Vagina (tissue), 2 donors: Measurements from ENCODE around the gene EPHB1. TPM values are rescaled to one million over a fixed set of nuclear protein-coding genes. Genes with fewer than 3 reads are reported as not detected.

Experiments used
- DNase-seq, 2 donors: peaks; one replicate each; pipeline ENCODE4 v3.0.0-alpha.2; 2017; ENCODE audit errors: extremely low spot score in 2 of 2
- H3K27ac ChIP-seq: fragments of 200-600 bp; sonication (generic); one replicate; pipeline ENCODE4 v1.5.1; 2019
- H3K27me3 ChIP-seq: fragments of 200-600 bp; sonication (generic); one replicate; pipeline ENCODE4 v1.5.1; 2019
- H3K36me3 ChIP-seq, 2 donors: fragments of 200-600 bp; sonication (generic); one replicate each; pipeline ENCODE4 v1.5.1; 2017 to 2019
- H3K4me1 ChIP-seq: fragments of 200-600 bp; sonication (generic); one replicate; pipeline ENCODE4 v1.5.1; 2019
- H3K4me3 ChIP-seq, 2 donors: fragments of 200-600 bp; sonication (generic); 1 replicate in 1 of 2; 2 replicates in 1 of 2; pipeline ENCODE4 v1.5.1; 2016 to 2019
- H3K9me3 ChIP-seq: fragments of 200-600 bp; sonication (generic); one replicate; pipeline ENCODE4 v1.5.1; 2019
- CTCF ChIP-seq, 3 experiments: fragments of 450-650 bp in 2 of 3; fragments of 200-600 bp in 1 of 3; sonication (generic) in 1 of 3; IDR thresholded peaks; one replicate each; pipeline ENCODE4 v1.5.1; 2017 to 2019; ENCODE audit warnings: antibody characterized with exemption in 3 of 3, mild to moderate bottlenecking in 2 of 3, moderate library complexity in 2 of 3
- POLR2A ChIP-seq, 2 donors: fragments of 450-650 bp; IDR thresholded peaks; one replicate each; pipeline ENCODE4 v1.6.1; 2017; ENCODE audit warnings: antibody characterized with exemption in 2 of 2, mild to moderate bottlenecking in 2 of 2, moderate library complexity in 2 of 2
- POLR2AphosphoS5 ChIP-seq, 2 donors: sonication (generic); formaldehyde crosslinking; IDR thresholded peaks; one replicate each; pipeline ENCODE4 v1.9.0; 2017; ENCODE audit warnings: antibody characterized with exemption in 2 of 2, mild to moderate bottlenecking in 2 of 2, low read depth in 1 of 2; ENCODE audit not compliant: insufficient read depth in 1 of 2
- intact Hi-C: fragments of 100-400 bp; cut with DNase I; formaldehyde crosslinking; loops from one replicate; pipeline ENCODE4 v1.15.1; 2023
- total RNA-seq: library from RNA; depleted of rRNA; stranded (reverse); fragments of >200 nt; gene quantifications from one replicate; pipeline ENCODE4 v1.2.3, GENCODE V29; 2016

EPHB1 gene
- total RNA-seq, 1 donor from 2014 or later, result 2.2 TPM

GRCh38 chr3:135082706-135083105, 287.6 kb downstream of the EPHB1 start:
- intact Hi-C loops, result no loop called here
- H3K27ac ChIP-seq, result no peak overlapping the region
- TF ChIP-seq CTCF (IDR thresholded peaks at IDR 0.05) (no peak), POLR2A (IDR thresholded peaks at IDR 0.05) (no peak), POLR2AphosphoS5 (IDR thresholded peaks at IDR 0.05; ENCODE audit: insufficient read depth in 1 of 2, low read depth in 1 of 2) (no peak)
- H3K4me1 ChIP-seq, result no peaks in the 10 kb centered on the region
- H3K9me3 ChIP-seq, result no peaks in the 10 kb centered on the region
- H3K36me3 ChIP-seq, result no peaks in the 10 kb centered on the region
- H3K4me3 ChIP-seq, result no peak overlapping the region
- no peaks in the 10 kb centered on the region for H3K27me3 ChIP-seq
- DNase-seq, result peak in 1 of 2 donors; percentile 70

GRCh38 chr3:135083179-135083578, 288.1 kb downstream of the EPHB1 start:
- Histone ChIP-seq H3K9me3 (no peaks in the 10 kb centered on the region), H3K27me3 (no peaks in the 10 kb centered on the region), H3K27ac (no peak overlapping the region), H3K36me3 (no peaks in the 10 kb centered on the region), H3K4me3 (no peak overlapping the region), H3K4me1 (no peaks in the 10 kb centered on the region)
- intact Hi-C loops, result no loop called here
- peak in 1 of 2 donors; percentile 65 for DNase-seq
- no peak for TF ChIP-seq CTCF (IDR thresholded peaks at IDR 0.05)
- TF ChIP-seq POLR2A (IDR thresholded peaks at IDR 0.05), result no peak
- TF ChIP-seq POLR2AphosphoS5 (IDR thresholded peaks at IDR 0.05; ENCODE audit: insufficient read depth in 1 of 2, low read depth in 1 of 2), result no peak

- Histone ChIP-seq H3K27me3 (no peaks in the 10 kb centered on the region), H3K36me3 (no peaks in the 10 kb centered on the region), H3K27ac (no peak overlapping the region), H3K9me3 (no peaks in the 10 kb centered on the region), H3K4me3 (no peak overlapping the region), H3K4me1 (no peaks in the 10 kb centered on the region)
- DNase-seq, result peak in 1 of 2 donors; percentile 49
- intact Hi-C loops, result no loop called here
- no peak for TF ChIP-seq CTCF (IDR thresholded peaks at IDR 0.05)
- TF ChIP-seq POLR2A (IDR thresholded peaks at IDR 0.05), result no peak
- TF ChIP-seq POLR2AphosphoS5 (IDR thresholded peaks at IDR 0.05; ENCODE audit: insufficient read depth in 1 of 2, low read depth in 1 of 2), result no peak
Observed at GRCh38 chr3:135083756-135084155, 288.7 kb downstream of the EPHB1 start.

GRCh38 chr3:135084405-135084804, 289.3 kb downstream of the EPHB1 start:
- H3K36me3 ChIP-seq, result no peaks in the 10 kb centered on the region
- H3K27me3 ChIP-seq, result no peaks in the 10 kb centered on the region
- intact Hi-C loops, result no loop called here
- peak in 1 of 2 donors; percentile 75 for DNase-seq
- no peak overlapping the region for H3K27ac ChIP-seq
- H3K4me3 ChIP-seq, result no peak overlapping the region
- H3K9me3 ChIP-seq, result no peaks in the 10 kb centered on the region
- no peaks in the 10 kb centered on the region for H3K4me1 ChIP-seq
- TF ChIP-seq POLR2A (IDR thresholded peaks at IDR 0.05), result no peak
- no peak for TF ChIP-seq POLR2AphosphoS5 (IDR thresholded peaks at IDR 0.05; ENCODE audit: insufficient read depth in 1 of 2, low read depth in 1 of 2)
- no peak for TF ChIP-seq CTCF (IDR thresholded peaks at IDR 0.05)

- intact Hi-C loops, result no loop called here
- H3K9me3 ChIP-seq, result no peaks in the 10 kb centered on the region
- TF ChIP-seq POLR2A (IDR thresholded peaks at IDR 0.05) (no peak), POLR2AphosphoS5 (IDR thresholded peaks at IDR 0.05; ENCODE audit: insufficient read depth in 1 of 2, low read depth in 1 of 2) (no peak), CTCF (IDR thresholded peaks at IDR 0.05) (no peak)
- H3K27ac ChIP-seq, result no peak overlapping the region
- peak in 1 of 2 donors; percentile 11 for DNase-seq
- H3K36me3 ChIP-seq, result no peaks in the 10 kb centered on the region
- no peaks in the 10 kb centered on the region for H3K27me3 ChIP-seq
- no peaks in the 10 kb centered on the region for H3K4me1 ChIP-seq
- H3K4me3 ChIP-seq, result no peak overlapping the region
Observed at GRCh38 chr3:135084976-135085375, 289.9 kb downstream of the EPHB1 start.
